Fibroblast of the conjunctiva (primary cell): ENCODE measurements around the gene UST.
A peak's percentile ranks its signal among the peaks of the same experiment; 100 is the strongest.
"Not testable (repeated sequence)": the region's sequence is repeated elsewhere in the genome, so short reads cannot be mapped to it uniquely, and the experiment has no call there.

ENCODE experiments used
- DNase-seq: peaks from one replicate; pipeline ENCODE4 v3.0.0-alpha.2; 2010; ENCODE audit warnings: low read depth

Gene UST

GRCh38 chr6:148978298-148978697 lies 231.5 kb downstream of the UST start:
- DNase-seq: not testable (repeated sequence)

GRCh38 chr6:148979014-148979901 lies 232.4 kb downstream of the UST start:
- DNase-seq: no peak

- no peak for DNase-seq
Observed at GRCh38 chr6:148980234-148980633, 233.4 kb downstream of the UST start.

GRCh38 chr6:148981515-148981914 lies 234.7 kb downstream of the UST start:
- no peak for DNase-seq

- no peak for DNase-seq
Observed at GRCh38 chr6:148983101-148983761, 236.4 kb downstream of the UST start.

- no peak for DNase-seq
Observed at GRCh38 chr6:148983966-148984365, 237.1 kb downstream of the UST start.

GRCh38 chr6:148984531-148985056 lies 237.8 kb downstream of the UST start:
- no peak for DNase-seq

GRCh38 chr6:148985499-148985898 lies 238.7 kb downstream of the UST start:
- DNase-seq: no peak

GRCh38 chr6:148986608-148987007 lies 239.8 kb downstream of the UST start:
- no peak for DNase-seq

GRCh38 chr6:148987982-148988381 lies 241.2 kb downstream of the UST start:
- no peak for DNase-seq

- DNase-seq: no peak
Observed at GRCh38 chr6:148989585-148989984, 242.8 kb downstream of the UST start.

- DNase-seq: no peak
Observed at GRCh38 chr6:148990403-148990802, 243.6 kb downstream of the UST start.

- no peak for DNase-seq
Observed at GRCh38 chr6:148996815-148997214, 250.0 kb downstream of the UST start.

GRCh38 chr6:148997865-148998264 lies 251.0 kb downstream of the UST start:
- no peak for DNase-seq

GRCh38 chr6:148998704-148999103 lies 251.9 kb downstream of the UST start:
- DNase-seq: no peak

- peak; percentile 26 for DNase-seq
Observed at GRCh38 chr6:148999501-148999900, 252.7 kb downstream of the UST start.

GRCh38 chr6:148999929-149000468 lies 253.2 kb downstream of the UST start:
- peak; percentile 50 for DNase-seq

- DNase-seq: no peak
Observed at GRCh38 chr6:149001422-149001821, 254.6 kb downstream of the UST start.

- no peak for DNase-seq
Observed at GRCh38 chr6:149003560-149003959, 256.7 kb downstream of the UST start.

- no peak for DNase-seq
Observed at GRCh38 chr6:149004664-149005063, 257.8 kb downstream of the UST start.

GRCh38 chr6:149006236-149006635 lies 259.4 kb downstream of the UST start:
- DNase-seq: not testable (repeated sequence)

- no peak for DNase-seq
Observed at GRCh38 chr6:149006671-149007070, 259.8 kb downstream of the UST start.

- DNase-seq: no peak
Observed at GRCh38 chr6:149007846-149008245, 261.0 kb downstream of the UST start.
